ENCODE data around the gene ADAT3.

The ADAT3 gene

GRCh38 chr19:1905110-1905862, at the start of gene ADAT3, which contains the start of gene SCAMP4:
TSS of gene ADAT3 (plus strand) at chr19:1905399. CDS start at chr19:1912048, 6,649 bp downstream.
TSS of gene SCAMP4 (plus strand) at chr19:1905399. CDS start at chr19:1915020, 9,621 bp downstream.
- peak; percentile 98 for DNase-seq

GRCh38 chr19:1855828-1856255, 49.4 kb upstream of the ADAT3 start:
- DNase-seq: peak; percentile 60

- DNase-seq: peak; percentile 70
These were observed 48.9 kb upstream of the ADAT3 start for GRCh38 chr19:1856345-1856697.

GRCh38 chr19:1856698-1857603, 48.2 kb upstream of the ADAT3 start:
- DNase-seq: peak; percentile 70

- peak; percentile 48 for DNase-seq
These were observed 47.4 kb upstream of the ADAT3 start for GRCh38 chr19:1857648-1858326.

GRCh38 chr19:1858412-1859081, 46.7 kb upstream of the ADAT3 start:
- DNase-seq: no peak

GRCh38 chr19:1859331-1859781, 45.8 kb upstream of the ADAT3 start:
- DNase-seq: peak; percentile 97

GRCh38 chr19:1860042-1860775, 45.0 kb upstream of the ADAT3 start:
- DNase-seq: peak; percentile 83

- DNase-seq: peak; percentile 27
These were observed 44.2 kb upstream of the ADAT3 start for GRCh38 chr19:1860821-1861598.

- no peak for DNase-seq
These were observed 43.6 kb upstream of the ADAT3 start for GRCh38 chr19:1861599-1862031.

- peak; percentile 47 for DNase-seq
These were observed 43.2 kb upstream of the ADAT3 start for GRCh38 chr19:1862068-1862423.

- peak; percentile 51 for DNase-seq
These were observed 42.5 kb upstream of the ADAT3 start for GRCh38 chr19:1862424-1863327.

GRCh38 chr19:1863328-1863637, 41.9 kb upstream of the ADAT3 start, which contains the start of gene KLF16:
TSS of gene KLF16 (minus strand) at chr19:1863579. CDS start at chr19:1863497, 82 bp downstream.
- no peak for DNase-seq

- peak; percentile 96 for DNase-seq
These were observed 41.3 kb upstream of the ADAT3 start for GRCh38 chr19:1863638-1864479.

GRCh38 chr19:1864480-1865171, 40.6 kb upstream of the ADAT3 start:
- peak; percentile 76 for DNase-seq

GRCh38 chr19:1865172-1866010, 39.8 kb upstream of the ADAT3 start:
- DNase-seq: no peak

GRCh38 chr19:1866693-1867348, 38.4 kb upstream of the ADAT3 start:
- DNase-seq: no peak

Measured in NCI-H82 (cell line).